Metanephros (tissue), 1 donor: Measurements from ENCODE around the gene DDRGK1. TPM values are rescaled to one million over a fixed set of nuclear protein-coding genes. Genes with fewer than 3 reads are reported as not detected.

ENCODE experiments used
- total RNA-seq: library from RNA; depleted of rRNA; stranded (reverse); fragments of >200 nt; gene quantifications from one replicate; pipeline ENCODE4 v1.2.3, GENCODE V29; 2014

The DDRGK1 gene
- 32.7 TPM for total RNA-seq

DNA sequence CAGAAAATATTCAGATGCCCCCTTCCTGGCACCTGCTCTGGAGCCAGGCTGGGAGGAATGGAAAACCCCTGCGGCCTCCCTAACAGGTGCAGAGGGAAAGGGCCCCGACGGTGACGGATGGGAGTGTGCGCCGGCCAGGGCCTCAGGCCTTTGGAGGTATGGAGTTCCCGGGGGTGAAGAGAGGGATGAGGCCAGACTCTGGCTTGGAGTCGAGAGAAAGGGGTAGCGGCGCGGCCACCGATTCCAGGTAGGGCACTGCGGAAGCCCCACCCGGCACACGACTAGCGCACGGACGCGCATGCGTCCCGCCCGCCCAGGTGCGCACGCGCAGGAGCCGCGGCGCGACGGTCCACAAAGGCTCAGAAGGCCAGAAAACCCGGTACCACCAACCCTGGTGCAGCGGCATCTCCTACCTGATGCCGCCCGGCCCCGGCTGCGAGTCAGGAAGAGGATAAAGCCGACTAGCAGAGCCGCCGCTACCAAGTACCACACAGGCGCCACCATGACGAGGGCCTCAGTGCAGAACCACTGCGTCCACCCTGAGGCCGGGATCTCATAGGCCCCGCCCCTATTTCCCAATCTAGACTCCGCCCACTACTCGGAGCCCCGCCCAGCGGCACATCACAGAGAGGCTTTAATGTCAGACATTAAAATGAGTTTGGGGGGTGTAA is at the start of gene DDRGK1:
Gene DDRGK1, minus strand, starts transcription at position 559 of the 671 bp plus-strand sequence. Its CDS starts 55 bp downstream, at position 504.

GRCh38 chr20:3239026-3239866 is 34.8 kb upstream of the DDRGK1 start, which contains the start of gene SLC4A11:
Gene SLC4A11 (minus strand): TSS chr20:3239190. CDS start chr20:3239137, 53 bp downstream.

DNA sequence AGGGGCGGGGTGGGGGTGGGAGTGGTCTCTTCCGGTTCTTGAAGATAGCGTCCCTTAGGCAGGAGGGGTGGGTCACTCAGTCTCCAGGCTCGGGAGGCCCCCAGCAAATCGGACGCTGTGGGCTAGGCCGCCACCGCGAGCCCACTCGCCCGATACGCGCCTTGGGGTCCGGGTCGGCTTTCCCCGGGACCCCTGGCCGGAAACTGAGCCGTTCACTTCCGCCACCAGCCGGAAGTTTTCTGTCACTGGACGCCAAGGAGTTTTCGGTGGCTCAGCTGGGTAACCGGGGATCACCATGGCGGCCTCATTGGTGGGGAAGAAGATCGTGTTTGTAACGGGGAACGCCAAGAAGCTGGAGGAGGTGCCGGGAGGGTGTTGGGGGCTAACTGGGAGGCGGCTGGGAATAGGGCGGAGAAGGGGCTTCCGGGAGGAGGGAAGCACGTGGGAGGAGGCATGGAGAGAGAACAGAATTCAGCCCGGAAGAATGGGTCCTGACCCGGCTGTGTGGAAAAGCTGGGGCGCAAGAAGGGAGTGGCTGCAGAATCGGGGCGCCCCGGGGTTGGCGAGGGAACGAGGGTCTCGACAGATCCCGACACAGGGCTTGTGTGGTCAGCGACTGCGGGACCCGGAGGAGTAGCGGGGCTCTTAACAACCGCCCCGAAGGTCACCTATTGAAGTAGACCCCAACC is 4.9 kb upstream of the DDRGK1 start, which contains the start of gene ITPA:
Gene ITPA, plus strand, starts transcription at position 242 of the 689 bp plus-strand sequence. Its CDS starts 54 bp downstream, at position 296.

DNA sequence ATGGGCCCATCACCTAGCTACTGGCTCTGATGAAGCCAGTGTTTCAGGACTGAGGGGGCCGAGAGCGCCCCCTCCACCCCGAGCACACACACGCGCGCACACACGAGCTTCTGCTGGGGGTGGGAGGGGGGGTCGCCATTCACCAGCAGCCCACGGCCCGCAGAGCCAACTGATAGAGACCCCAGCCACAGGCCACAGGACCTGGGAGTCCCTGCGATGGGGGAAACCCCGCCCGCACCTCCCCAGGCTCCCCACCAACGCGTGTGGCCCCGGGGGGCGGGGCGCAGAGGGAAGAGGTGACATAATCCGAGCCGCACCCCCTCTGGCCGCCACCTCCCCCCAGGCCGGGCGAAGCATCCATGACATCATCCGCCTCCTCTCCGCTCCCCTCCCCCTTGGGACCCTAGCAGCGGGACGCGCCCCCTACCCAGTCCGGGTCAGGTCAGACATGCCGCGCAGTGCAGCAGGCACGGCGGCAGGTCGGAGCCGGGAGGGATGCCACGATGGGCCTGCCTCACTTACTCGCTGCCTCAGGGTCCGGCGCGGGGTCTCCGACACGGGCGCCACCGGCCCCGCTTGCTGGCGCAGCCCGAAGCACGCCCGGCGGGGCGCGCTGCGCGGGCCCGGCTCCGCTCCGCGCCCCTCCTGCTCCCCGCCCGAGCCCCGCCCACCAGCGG is 31.4 kb downstream of the DDRGK1 start, which contains the start of gene LZTS3:
Gene LZTS3, minus strand, starts transcription at position 617 of the 677 bp plus-strand sequence. CDS start 6,386 bp downstream, outside the sequence.

Other genes starting within 250 kb of the DDRGK1 start
- not detected for gene GNRH2, start 161.1 kb downstream of the DDRGK1 start, total RNA-seq
- 50.9 TPM for gene MRPS26, start 158.6 kb downstream of the DDRGK1 start, total RNA-seq
- not detected for gene OXT, start 133.1 kb downstream of the DDRGK1 start, total RNA-seq
- not detected for gene AVP, start 120.0 kb downstream of the DDRGK1 start, total RNA-seq
- 15.9 TPM for gene FASTKD5, start 44.8 kb downstream of the DDRGK1 start, total RNA-seq
- gene UBOX5, start 44.8 kb downstream of the DDRGK1 start, total RNA-seq, result 5.6 TPM
- 16.2 TPM for gene LZTS3, start 31.1 kb downstream of the DDRGK1 start, total RNA-seq
- 42.7 TPM for gene ITPA, start 4.8 kb upstream of the DDRGK1 start, total RNA-seq
- 1.9 TPM for gene SLC4A11, start 34.5 kb upstream of the DDRGK1 start, total RNA-seq
- 32.0 TPM for gene DNAAF9, start 203.0 kb upstream of the DDRGK1 start, total RNA-seq